GM18508 (cell line): ENCODE data around the gene NFKBIE.

Source experiments
- ATAC-seq: cut with Tn5 transposase; IDR thresholded peaks from one replicate; pipeline ENCODE4 v1.9.1; 2021; ENCODE audit warnings: moderate number of reproducible peaks; ENCODE audit not compliant: insufficient read depth, unreplicated experiment

NFKBIE gene

GRCh38 chr6:44217332-44218143 is 47.8 kb downstream of the NFKBIE start:
- ATAC-seq = no peak

GRCh38 chr6:44216677-44217331 is 48.5 kb downstream of the NFKBIE start, which contains the start of gene MYMX:
Gene MYMX (plus strand): TSS chr6:44216926. CDS start chr6:44217472, 546 bp downstream.
- no peak for ATAC-seq

GRCh38 chr6:44214307-44214706 is 51.0 kb downstream of the NFKBIE start:
- ATAC-seq = no peak

- ATAC-seq = no peak
Measured at GRCh38 chr6:44211284-44211683, 54.1 kb downstream of the NFKBIE start.
